ENCODE measurements around the gene RAB38.

The RAB38 gene

DNA sequence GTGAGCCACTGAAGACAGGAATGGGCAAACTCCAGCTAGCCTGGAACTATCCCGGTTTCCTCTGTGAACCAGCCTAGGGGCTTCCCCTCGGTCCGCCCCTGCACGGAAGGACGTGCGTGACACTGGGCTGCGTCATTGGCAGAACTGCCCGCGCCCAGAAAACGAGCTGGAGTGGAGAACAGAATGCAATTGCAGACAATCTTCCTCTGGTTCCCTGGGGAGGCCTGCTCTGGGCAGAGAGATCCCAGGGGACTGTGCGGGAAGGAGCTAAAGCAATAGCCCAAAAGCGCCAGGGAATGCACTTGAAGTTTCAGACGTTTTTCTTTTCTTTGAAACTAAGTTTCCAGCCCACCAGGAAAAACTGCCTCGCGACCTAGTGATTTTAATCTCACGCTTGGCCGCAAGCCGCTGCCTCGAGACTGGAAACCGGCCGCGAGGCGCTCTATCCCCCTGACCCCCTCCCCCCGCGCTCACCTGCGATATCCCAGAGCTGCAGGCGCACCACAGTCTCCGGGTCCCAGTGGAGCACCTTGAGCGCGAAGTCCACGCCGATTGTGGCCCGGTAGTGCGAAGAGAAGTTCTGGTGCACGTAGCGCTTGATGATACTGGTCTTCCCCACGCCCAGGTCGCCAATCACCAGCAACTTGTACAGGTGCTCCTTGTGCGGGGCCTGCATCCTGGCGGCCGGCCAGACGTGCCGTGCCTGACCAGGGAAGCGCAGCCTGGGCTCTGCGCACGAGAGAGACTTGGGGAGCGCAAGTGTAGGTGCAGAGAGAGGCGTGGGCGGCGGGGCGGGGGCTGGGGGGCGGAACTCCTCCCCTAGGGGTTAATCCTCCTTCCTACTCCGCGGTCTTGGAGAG lies at the start of gene RAB38:
Gene RAB38 (minus strand): TSS at position 735 of the 860 bp plus-strand sequence. CDS start 59 bp downstream, at position 676.
- DNase-seq (ENCODE audit: low spot score): peak; percentile 89
- H3K27ac ChIP-seq: peak within 1 kb of the TSS; percentile 64 to 80

DNA sequence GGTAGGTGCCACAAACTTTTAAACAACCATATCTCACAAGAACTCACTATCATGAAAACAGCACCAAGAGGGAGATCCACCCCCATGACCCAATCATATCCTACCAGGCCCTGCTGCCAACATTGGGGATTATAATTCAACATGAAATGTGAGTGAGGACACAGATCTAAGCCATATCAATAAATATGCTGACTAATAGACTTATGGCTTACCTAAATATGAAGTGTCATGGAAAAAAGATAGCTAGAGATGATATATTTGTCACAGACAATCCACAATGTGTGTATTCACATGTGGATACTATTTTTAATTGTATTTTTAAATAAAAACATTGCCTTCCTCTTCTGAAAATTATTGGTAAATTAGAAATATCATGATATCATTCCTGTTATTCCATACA lies 38.2 kb upstream of the RAB38 start:
- Histone ChIP-seq H3K27ac (no peak overlapping the region), H3K4me3 (no peak overlapping the region)
- TF ChIP-seq, protein P1, sequence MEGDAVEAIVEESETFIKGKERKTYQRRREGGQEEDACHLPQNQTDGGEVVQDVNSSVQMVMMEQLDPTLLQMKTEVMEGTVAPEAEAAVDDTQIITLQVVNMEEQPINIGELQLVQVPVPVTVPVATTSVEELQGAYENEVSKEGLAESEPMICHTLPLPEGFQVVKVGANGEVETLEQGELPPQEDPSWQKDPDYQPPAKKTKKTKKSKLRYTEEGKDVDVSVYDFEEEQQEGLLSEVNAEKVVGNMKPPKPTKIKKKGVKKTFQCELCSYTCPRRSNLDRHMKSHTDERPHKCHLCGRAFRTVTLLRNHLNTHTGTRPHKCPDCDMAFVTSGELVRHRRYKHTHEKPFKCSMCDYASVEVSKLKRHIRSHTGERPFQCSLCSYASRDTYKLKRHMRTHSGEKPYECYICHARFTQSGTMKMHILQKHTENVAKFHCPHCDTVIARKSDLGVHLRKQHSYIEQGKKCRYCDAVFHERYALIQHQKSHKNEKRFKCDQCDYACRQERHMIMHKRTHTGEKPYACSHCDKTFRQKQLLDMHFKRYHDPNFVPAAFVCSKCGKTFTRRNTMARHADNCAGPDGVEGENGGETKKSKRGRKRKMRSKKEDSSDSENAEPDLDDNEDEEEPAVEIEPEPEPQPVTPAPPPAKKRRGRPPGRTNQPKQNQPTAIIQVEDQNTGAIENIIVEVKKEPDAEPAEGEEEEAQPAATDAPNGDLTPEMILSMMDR (IDR thresholded peaks at IDR 0.05): no peak
- DNase-seq (ENCODE audit: low spot score): no peak

More for the DNA sequence above, at the start of gene RAB38:
- H3K4me3 ChIP-seq: peak within 1 kb of the TSS; percentile 87
- TF ChIP-seq, protein P1 (IDR thresholded peaks at IDR 0.05): no peak

DNA sequence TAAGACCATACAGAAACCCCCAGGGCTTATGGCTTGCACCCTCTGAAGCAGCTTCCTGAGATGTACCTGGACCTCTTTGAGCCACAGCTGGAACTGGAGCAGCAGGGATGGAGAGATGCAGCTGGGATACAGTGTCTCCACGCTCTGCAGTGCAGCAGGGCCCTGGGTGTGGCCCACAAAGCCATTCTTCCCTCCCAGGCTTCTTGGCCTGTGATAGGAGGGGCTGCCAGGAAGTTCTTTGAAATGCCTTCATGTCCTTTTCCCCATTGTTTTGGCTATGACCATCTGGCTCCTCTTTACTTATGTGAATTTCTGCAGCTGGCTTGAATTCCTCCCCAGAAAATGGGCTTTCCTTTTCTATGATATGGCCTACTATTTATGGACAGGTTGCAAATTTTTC lies 37.1 kb upstream of the RAB38 start:
- H3K4me3 ChIP-seq: no peak overlapping the region
- no peak overlapping the region for H3K27ac ChIP-seq
- TF ChIP-seq, protein P1 (IDR thresholded peaks at IDR 0.05): no peak
- no peak for DNase-seq (ENCODE audit: low spot score)

DNA sequence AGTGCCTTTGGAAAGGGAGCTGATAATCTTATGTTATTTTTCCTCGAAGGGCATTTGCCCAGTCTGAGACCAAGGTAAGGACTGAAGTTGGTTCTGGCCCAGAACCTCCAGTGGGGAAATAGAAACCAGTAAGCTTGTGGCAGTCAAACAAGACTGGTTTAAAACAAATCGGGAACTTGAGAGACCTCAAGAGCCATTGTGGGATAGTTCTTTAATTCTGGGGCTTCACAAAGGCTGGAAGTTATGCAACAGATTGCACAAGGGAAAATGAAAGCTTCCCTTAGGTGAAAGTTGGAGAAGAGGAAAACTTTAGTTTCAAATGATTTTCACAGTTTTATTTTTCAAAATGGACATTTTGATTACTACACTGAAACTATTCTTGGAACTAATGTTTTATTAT lies 33.5 kb upstream of the RAB38 start:
- no peak for DNase-seq (ENCODE audit: low spot score)
- no peak overlapping the region for H3K4me3 ChIP-seq
- TF ChIP-seq, protein P1 (IDR thresholded peaks at IDR 0.05): no peak
- no peak overlapping the region for H3K27ac ChIP-seq

DNA sequence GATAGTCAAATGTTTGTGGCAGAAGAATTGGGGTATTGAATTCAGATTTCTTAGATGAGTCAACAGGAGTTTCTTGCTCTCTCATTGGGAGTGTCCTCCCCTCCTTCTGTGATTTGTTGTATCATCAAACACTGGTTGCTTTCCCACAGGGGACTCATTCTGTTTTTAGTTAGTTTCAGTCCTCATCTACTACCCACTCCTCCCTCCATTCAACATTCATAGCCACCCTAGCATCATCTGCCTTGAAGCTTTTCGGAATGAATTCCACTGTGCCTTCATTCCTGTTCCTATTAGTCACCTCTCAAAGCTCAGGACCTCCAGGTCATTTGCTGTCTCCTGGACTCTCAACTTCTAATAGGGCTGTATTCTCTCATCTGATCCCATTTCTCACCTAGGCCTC lies 31.5 kb upstream of the RAB38 start:
- no peak for DNase-seq (ENCODE audit: low spot score)
- H3K27ac ChIP-seq: no peak overlapping the region
- no peak overlapping the region for H3K4me3 ChIP-seq
- TF ChIP-seq, protein P1 (IDR thresholded peaks at IDR 0.05): no peak

DNA sequence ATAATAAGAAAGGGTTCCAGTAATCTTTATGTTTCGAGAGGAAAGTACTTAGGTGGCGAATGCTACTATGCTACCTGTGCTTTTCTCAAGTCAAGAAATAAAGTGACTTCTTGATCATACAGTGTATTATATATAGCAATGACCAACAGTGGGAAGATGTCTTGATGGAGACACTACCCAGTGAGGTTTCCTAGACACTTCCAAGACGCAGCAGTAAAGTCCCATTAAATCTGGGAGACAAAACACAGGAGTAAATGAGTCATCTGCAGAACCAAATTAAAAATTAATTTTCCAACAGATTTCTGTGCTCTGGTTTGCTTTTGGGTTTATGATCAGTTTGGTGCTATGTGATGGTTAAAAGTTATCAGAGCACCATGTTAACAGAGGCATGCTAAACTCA lies 29.1 kb upstream of the RAB38 start:
- TF ChIP-seq, protein P1 (IDR thresholded peaks at IDR 0.05): no peak

DNA sequence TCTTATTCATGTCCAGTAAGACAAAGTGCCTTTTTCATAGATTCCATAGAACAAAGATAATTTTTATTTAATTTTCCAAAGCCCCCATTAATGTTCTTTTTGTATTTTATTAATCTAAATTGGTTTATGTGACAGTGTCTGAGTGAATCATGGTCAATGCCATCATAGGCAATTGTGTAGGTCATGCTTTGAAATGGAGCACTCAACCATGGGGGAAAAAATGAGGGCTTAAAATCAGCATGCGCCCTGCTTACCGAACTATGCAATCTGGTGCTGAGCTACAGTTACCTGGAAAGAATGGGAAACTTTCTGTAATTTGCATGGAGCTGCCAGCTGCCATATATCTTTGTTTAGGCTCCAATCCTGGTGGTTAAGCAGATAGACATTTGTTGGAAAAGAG lies 28.4 kb upstream of the RAB38 start:
- H3K4me3 ChIP-seq: no peak overlapping the region
- H3K27ac ChIP-seq: no peak overlapping the region
- no peak for DNase-seq (ENCODE audit: low spot score)
- TF ChIP-seq, protein P1 (IDR thresholded peaks at IDR 0.05): no peak

More for the DNA sequence above, 29.1 kb upstream of the RAB38 start:
- no peak overlapping the region for H3K4me3 ChIP-seq
- no peak overlapping the region for H3K27ac ChIP-seq
- no peak for DNase-seq (ENCODE audit: low spot score)

All from coronary artery (tissue), 2 donors.